Endodermal cell (in vitro differentiated cells): Measurements from ENCODE around the gene SPRR3. TPM values are rescaled to one million over a fixed set of nuclear protein-coding genes. Genes with fewer than 3 reads are reported as not detected.

Experiments used
- DNase-seq: peaks from one replicate; pipeline ENCODE4 v3.0.0-alpha.2; 2017
- H3K27ac ChIP-seq: 2 replicates; pipeline ENCODE4 v1.5.1; 2013; ENCODE audit warnings: mild to moderate bottlenecking, low read depth, low read length, moderate library complexity
- H3K27me3 ChIP-seq: 2 replicates; pipeline ENCODE4 v1.6.1; 2013; ENCODE audit warnings: mild to moderate bottlenecking, low read length, moderate library complexity; ENCODE audit not compliant: insufficient read depth, control insufficient read depth, poor library complexity, severe bottlenecking
- H3K36me3 ChIP-seq: 2 replicates; pipeline ENCODE4 v1.7.0; 2013; ENCODE audit warnings: mild to moderate bottlenecking, low read length, moderate library complexity; ENCODE audit not compliant: control insufficient read depth, insufficient read depth
- H3K4me1 ChIP-seq: one replicate; pipeline ENCODE4 v1.7.0; 2013; ENCODE audit warnings: low read length; ENCODE audit not compliant: control insufficient read depth, insufficient read depth
- H3K4me3 ChIP-seq: 2 replicates; pipeline ENCODE4 v1.5.1; 2013; ENCODE audit warnings: mild to moderate bottlenecking, low read length, moderate library complexity
- H3K9ac ChIP-seq: 2 replicates; pipeline ENCODE4 v1.6.1; 2013; ENCODE audit warnings: mild to moderate bottlenecking, low read length, moderate library complexity; ENCODE audit not compliant: poor library complexity, severe bottlenecking; ENCODE audit errors: extremely low read depth
- H3K9me3 ChIP-seq: 2 replicates; pipeline ENCODE4 v1.6.1; 2013; ENCODE audit warnings: mild to moderate bottlenecking, low read length, moderate library complexity; ENCODE audit not compliant: control insufficient read depth
- H3K27ac Mint-ChIP-seq: 2 replicates; pipeline ENCODE4 v1.8.0; 2020; ENCODE audit warnings: mixed read lengths
- H3K27me3 Mint-ChIP-seq: 2 replicates; pipeline ENCODE4 v1.8.0; 2021; ENCODE audit warnings: mild to moderate bottlenecking, mixed read lengths; ENCODE audit not compliant: insufficient read depth
- H3K36me3 Mint-ChIP-seq: 2 replicates; pipeline ENCODE4 v1.8.0; 2020; ENCODE audit warnings: low read depth, mixed read lengths
- H3K4me1 Mint-ChIP-seq: 2 replicates; pipeline ENCODE4 v1.8.0; 2020; ENCODE audit warnings: mixed read lengths
- H3K4me3 Mint-ChIP-seq: 2 replicates; pipeline ENCODE4 v1.8.0; 2020; ENCODE audit warnings: mild to moderate bottlenecking, moderate library complexity, mixed read lengths
- H3K9me3 Mint-ChIP-seq: 2 replicates; pipeline ENCODE4 v1.8.0; 2020; ENCODE audit warnings: mild to moderate bottlenecking, mixed read lengths
- WGBS, 2 experiments: methylation state at CpG; one replicate each; pipeline versions ENCODE4 v1.1.5 to v1.1.7; 2013; ENCODE audit warnings: missing lambda C conversion rate in 2 of 2, mixed read lengths in 1 of 2; ENCODE audit not compliant: insufficient coverage in 1 of 2, insufficient read length in 1 of 2; 5-methylcytosine and 5-hydroxymethylcytosine counted together
- total RNA-seq, 2 donors: library from RNA; stranded (reverse); fragmentation: NEBNext Ultra II Directional in 1 of 2; extraction: Animal tissue kit (Norgen Biotek cat#: 25700) in 1 of 2; gene quantifications; 2 replicates in 1 of 2; 3 replicates in 1 of 2; pipeline ENCODE4 v1.2.1, GENCODE V29; 2021
- TF ChIP-seq, protein P1 (sequence below): fragments of 200-600 bp; sonication (generic); conservative IDR thresholded peaks from 2 replicates; pipeline ENCODE4 v1.5.0; 2021; ENCODE audit warnings: antibody characterized with exemption, mild to moderate bottlenecking

SPRR3 gene
- total RNA-seq, 2 donors from 2014 or later = not detected

DNA sequence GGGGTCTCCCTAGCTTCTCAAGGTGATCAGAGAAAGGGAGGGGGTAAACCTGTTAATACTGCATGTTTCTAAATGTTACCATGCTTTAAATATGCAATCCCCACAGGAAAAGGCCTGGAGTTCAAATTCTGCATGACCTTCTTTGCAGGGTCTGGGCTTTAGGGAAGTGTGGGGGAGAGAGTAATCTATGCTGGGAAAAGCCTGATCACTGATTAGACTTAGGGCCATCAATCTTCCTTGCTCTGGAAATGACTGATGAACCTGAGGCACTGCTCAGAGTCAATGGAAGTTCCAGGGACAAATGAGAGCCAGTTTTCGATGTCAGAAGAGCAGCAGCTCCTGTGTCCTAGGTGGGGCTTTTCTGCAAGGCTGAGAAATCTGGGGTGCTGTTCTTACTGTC is 20.9 kb upstream of the SPRR3 start:
- Mint-ChIP-seq H3K4me1 (no peaks in the 10 kb centered on the region), H3K9me3 (peaks cover 32% of the 10 kb centered on the region), H3K27me3 (peaks cover 19% of the 10 kb centered on the region), H3K4me3 (no peak overlapping the region), H3K27ac (no peak overlapping the region), H3K36me3 (no peaks in the 10 kb centered on the region)
- H3K4me1 ChIP-seq = no peaks in the 10 kb centered on the region
- no peaks in the 10 kb centered on the region for H3K27me3 ChIP-seq
- no peaks in the 10 kb centered on the region for H3K36me3 ChIP-seq
- peaks cover 25% of the 10 kb centered on the region for H3K9me3 ChIP-seq
- H3K9ac ChIP-seq = no peak overlapping the region
- H3K27ac ChIP-seq = no peak overlapping the region
- no peak overlapping the region for H3K4me3 ChIP-seq
- WGBS, 2 experiments = 86% methylated on average over 1 of the region's 1 CpG; no CpG with 5 or more reads in 1 of the 2 experiments
- TF ChIP-seq, protein P1, sequence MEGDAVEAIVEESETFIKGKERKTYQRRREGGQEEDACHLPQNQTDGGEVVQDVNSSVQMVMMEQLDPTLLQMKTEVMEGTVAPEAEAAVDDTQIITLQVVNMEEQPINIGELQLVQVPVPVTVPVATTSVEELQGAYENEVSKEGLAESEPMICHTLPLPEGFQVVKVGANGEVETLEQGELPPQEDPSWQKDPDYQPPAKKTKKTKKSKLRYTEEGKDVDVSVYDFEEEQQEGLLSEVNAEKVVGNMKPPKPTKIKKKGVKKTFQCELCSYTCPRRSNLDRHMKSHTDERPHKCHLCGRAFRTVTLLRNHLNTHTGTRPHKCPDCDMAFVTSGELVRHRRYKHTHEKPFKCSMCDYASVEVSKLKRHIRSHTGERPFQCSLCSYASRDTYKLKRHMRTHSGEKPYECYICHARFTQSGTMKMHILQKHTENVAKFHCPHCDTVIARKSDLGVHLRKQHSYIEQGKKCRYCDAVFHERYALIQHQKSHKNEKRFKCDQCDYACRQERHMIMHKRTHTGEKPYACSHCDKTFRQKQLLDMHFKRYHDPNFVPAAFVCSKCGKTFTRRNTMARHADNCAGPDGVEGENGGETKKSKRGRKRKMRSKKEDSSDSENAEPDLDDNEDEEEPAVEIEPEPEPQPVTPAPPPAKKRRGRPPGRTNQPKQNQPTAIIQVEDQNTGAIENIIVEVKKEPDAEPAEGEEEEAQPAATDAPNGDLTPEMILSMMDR = no peak
- no peak for DNase-seq

DNA sequence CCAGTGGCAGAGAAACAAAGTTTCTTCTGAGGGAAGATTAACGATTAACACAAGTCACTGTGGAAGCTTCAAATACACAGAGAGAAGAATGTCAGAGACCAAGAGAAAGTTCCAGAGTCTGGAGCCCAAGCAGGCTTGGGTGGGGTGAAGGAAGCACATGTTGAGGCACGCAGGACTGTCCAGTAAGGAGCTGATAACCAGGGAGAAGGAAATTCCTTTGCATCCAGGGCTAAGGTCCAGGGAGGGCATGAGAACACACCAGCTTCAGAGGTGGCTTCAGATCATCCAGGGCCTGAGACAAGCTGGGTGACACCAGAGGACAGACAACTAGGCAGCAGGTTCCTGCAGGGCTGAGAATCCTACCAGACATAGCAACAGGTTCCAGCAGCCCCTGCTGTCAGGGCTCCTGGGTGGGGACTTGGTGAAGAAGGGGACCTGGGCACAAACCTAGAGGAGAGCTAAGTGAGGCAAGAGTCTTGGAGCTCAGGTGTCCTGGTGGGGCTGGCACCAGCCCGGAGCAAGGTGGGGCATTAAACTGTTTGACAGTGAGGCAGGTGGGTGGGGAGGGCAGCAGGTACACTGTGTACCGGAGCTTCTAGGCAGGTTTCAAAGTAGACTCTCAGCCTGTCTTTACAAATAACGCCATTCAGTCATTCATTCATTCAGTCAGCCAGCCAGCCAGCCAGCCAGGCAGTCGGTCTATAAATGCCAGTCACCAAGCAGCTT is 20.2 kb upstream of the SPRR3 start:
- peaks cover 25% of the 10 kb centered on the region for H3K9me3 ChIP-seq
- peaks cover 22% of the 10 kb centered on the region for H3K27me3 Mint-ChIP-seq
- no peaks in the 10 kb centered on the region for H3K36me3 ChIP-seq
- no peaks in the 10 kb centered on the region for H3K27me3 ChIP-seq
- no peak overlapping the region for H3K4me3 ChIP-seq
- H3K4me3 Mint-ChIP-seq = no peak overlapping the region
- no peak overlapping the region for H3K9ac ChIP-seq
- 79% methylated on average over 4 to 6 of the region's 6 CpGs for WGBS, 2 experiments
- no peaks in the 10 kb centered on the region for H3K4me1 Mint-ChIP-seq
- no peak overlapping the region for H3K27ac Mint-ChIP-seq
- DNase-seq = no peak
- TF ChIP-seq, protein P1 = no peak
- no peaks in the 10 kb centered on the region for H3K4me1 ChIP-seq
- H3K9me3 Mint-ChIP-seq = peaks cover 36% of the 10 kb centered on the region
- H3K27ac ChIP-seq = no peak overlapping the region
- H3K36me3 Mint-ChIP-seq = no peaks in the 10 kb centered on the region

DNA sequence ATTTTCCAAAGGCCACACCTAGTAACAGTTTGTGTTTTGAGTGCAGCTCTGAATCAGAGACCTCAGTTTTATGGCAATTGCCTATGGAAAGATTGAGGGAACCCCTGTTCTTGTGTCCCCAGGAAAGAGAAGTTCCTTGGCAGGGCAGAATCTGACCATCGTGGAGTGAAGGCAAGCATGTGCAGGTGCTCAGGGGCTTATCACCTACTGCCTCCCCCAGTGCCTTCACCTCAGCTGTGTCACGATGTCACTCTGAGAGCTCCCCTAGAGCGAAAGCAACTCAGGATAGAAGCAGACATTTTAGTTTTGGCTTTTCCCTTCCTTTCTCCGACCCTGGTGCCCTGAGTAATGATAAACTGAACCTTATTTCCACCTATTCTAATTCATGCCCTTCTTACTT is 19.5 kb upstream of the SPRR3 start:
- no peaks in the 10 kb centered on the region for H3K36me3 Mint-ChIP-seq
- Histone ChIP-seq H3K27ac (no peak overlapping the region), H3K4me1 (no peaks in the 10 kb centered on the region), H3K4me3 (no peak overlapping the region), H3K9ac (no peak overlapping the region), H3K9me3 (peaks cover 25% of the 10 kb centered on the region), H3K27me3 (no peaks in the 10 kb centered on the region), H3K36me3 (no peaks in the 10 kb centered on the region)
- WGBS, 2 experiments = 80 to 86% methylated on average over 4 of the region's 4 CpGs
- no peak for DNase-seq
- no peak overlapping the region for H3K27ac Mint-ChIP-seq
- peaks cover 39% of the 10 kb centered on the region for H3K9me3 Mint-ChIP-seq
- TF ChIP-seq, protein P1 = no peak
- peaks cover 24% of the 10 kb centered on the region for H3K27me3 Mint-ChIP-seq
- H3K4me1 Mint-ChIP-seq = no peaks in the 10 kb centered on the region
- no peak overlapping the region for H3K4me3 Mint-ChIP-seq
